Measurements from ENCODE around the gene GCNT1.

GCNT1 gene

GRCh38 chr9:76423216-76424177, 35.5 kb upstream of the GCNT1 start:
- H4K20me1 ChIP-seq (ENCODE audit: insufficient read depth, low read length), result no peaks in the 10 kb centered on the region
- no peak overlapping the region for H3K4me3 ChIP-seq (ENCODE audit: low read length)
- no peaks in the 10 kb centered on the region for H3K79me2 ChIP-seq (ENCODE audit: low read length)
- no peaks in the 10 kb centered on the region for H3K27me3 ChIP-seq (ENCODE audit: low read depth, low read length)
- no peak overlapping the region for H2AFZ ChIP-seq (ENCODE audit: low read depth, low read length)
- H3K4me1 ChIP-seq (ENCODE audit: low read length), result no peaks in the 10 kb centered on the region
- no peaks in the 10 kb centered on the region for H3K9me3 ChIP-seq (ENCODE audit: insufficient read depth, low read length)
- TF ChIP-seq, protein P1, sequence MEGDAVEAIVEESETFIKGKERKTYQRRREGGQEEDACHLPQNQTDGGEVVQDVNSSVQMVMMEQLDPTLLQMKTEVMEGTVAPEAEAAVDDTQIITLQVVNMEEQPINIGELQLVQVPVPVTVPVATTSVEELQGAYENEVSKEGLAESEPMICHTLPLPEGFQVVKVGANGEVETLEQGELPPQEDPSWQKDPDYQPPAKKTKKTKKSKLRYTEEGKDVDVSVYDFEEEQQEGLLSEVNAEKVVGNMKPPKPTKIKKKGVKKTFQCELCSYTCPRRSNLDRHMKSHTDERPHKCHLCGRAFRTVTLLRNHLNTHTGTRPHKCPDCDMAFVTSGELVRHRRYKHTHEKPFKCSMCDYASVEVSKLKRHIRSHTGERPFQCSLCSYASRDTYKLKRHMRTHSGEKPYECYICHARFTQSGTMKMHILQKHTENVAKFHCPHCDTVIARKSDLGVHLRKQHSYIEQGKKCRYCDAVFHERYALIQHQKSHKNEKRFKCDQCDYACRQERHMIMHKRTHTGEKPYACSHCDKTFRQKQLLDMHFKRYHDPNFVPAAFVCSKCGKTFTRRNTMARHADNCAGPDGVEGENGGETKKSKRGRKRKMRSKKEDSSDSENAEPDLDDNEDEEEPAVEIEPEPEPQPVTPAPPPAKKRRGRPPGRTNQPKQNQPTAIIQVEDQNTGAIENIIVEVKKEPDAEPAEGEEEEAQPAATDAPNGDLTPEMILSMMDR (IDR thresholded peaks at IDR 0.05; ENCODE audit: low read depth, low read length), result no peak
- TF ChIP-seq EZH2phosphoT487 (IDR thresholded peaks at IDR 0.05; ENCODE audit: low read depth), result no peak
- H3K9ac ChIP-seq (ENCODE audit: low read length), result no peak overlapping the region
- H3K36me3 ChIP-seq (replicated peaks; ENCODE audit: low read depth, low read length), result no peaks in the 10 kb centered on the region
- H3K4me2 ChIP-seq (ENCODE audit: low read length), result no peak overlapping the region
- no peak overlapping the region for H3K27ac ChIP-seq (ENCODE audit: low read length)

GRCh38 chr9:76424491-76424890, 34.5 kb upstream of the GCNT1 start:
- Histone ChIP-seq H3K9me3 (ENCODE audit: insufficient read depth, low read length) (no peaks in the 10 kb centered on the region), H3K4me2 (ENCODE audit: low read length) (no peak overlapping the region), H3K27ac (ENCODE audit: low read length) (no peak overlapping the region), H3K36me3 (replicated peaks; ENCODE audit: low read depth, low read length) (no peaks in the 10 kb centered on the region), H2AFZ (ENCODE audit: low read depth, low read length) (no peak overlapping the region), H3K27me3 (ENCODE audit: low read depth, low read length) (peaks cover 2% of the 10 kb centered on the region; the same call in 1 of the 2 replicates), H3K4me1 (ENCODE audit: low read length) (no peaks in the 10 kb centered on the region), H4K20me1 (ENCODE audit: insufficient read depth, low read length) (no peaks in the 10 kb centered on the region), H3K79me2 (ENCODE audit: low read length) (no peaks in the 10 kb centered on the region), H3K4me3 (ENCODE audit: low read length) (no peak overlapping the region), H3K9ac (ENCODE audit: low read length) (no peak overlapping the region)
- TF ChIP-seq, protein P1 (IDR thresholded peaks at IDR 0.05; ENCODE audit: low read depth, low read length), result no peak
- TF ChIP-seq EZH2phosphoT487 (IDR thresholded peaks at IDR 0.05; ENCODE audit: low read depth), result no peak

DNA sequence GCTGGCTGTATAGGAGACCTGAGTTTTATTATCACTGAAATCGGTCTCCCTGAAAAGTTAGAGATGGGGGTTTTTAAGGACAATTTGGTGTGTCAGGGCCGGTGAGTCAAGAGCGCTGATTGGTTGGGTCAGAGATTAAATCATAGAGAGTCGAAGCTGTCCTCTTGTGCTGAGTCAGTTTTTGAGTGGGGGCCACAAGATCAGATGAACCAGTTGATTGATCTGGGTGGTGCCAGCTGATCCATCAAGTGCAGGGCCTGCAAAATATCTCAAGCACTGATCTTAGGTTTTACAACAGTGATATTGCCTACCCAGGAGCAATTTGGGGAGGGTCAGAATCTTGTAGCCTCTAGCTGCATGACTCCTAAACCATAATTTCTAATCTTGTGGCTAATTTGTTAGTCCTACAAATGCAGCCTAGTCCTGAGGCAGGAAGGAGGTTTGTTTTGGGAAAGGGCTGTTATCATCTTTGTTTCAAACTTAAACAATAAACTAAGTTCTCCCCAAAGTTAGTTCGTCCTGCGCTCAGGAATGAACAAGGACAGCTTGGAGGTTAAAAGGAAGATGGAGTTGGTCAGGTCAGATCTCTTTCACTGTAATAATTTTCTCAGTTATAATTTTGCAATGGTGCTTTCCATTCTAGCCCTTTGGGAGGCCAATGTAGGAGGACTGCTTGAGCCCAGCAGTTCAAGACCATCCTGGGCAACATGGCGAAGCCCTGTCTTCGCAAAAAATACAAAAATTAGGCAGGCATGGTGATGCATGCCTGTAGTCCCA, 33.1 kb upstream of the GCNT1 start:
- H3K4me1 ChIP-seq (ENCODE audit: low read length), result no peaks in the 10 kb centered on the region
- H3K9me3 ChIP-seq (ENCODE audit: insufficient read depth, low read length), result no peaks in the 10 kb centered on the region
- H2AFZ ChIP-seq (ENCODE audit: low read depth, low read length), result no peak overlapping the region
- H3K9ac ChIP-seq (ENCODE audit: low read length), result no peak overlapping the region
- no peak overlapping the region for H3K4me3 ChIP-seq (ENCODE audit: low read length)
- H3K27me3 ChIP-seq (ENCODE audit: low read depth, low read length), result peaks cover 2% of the 10 kb centered on the region; the same call in 1 of the 2 replicates
- H4K20me1 ChIP-seq (ENCODE audit: insufficient read depth, low read length), result no peaks in the 10 kb centered on the region
- no peaks in the 10 kb centered on the region for H3K36me3 ChIP-seq (replicated peaks; ENCODE audit: low read depth, low read length)
- no peak for TF ChIP-seq EZH2phosphoT487 (IDR thresholded peaks at IDR 0.05; ENCODE audit: low read depth)
- TF ChIP-seq, protein P1 (IDR thresholded peaks at IDR 0.05; ENCODE audit: low read depth, low read length), result no peak
- no peaks in the 10 kb centered on the region for H3K79me2 ChIP-seq (ENCODE audit: low read length)
- H3K27ac ChIP-seq (ENCODE audit: low read length), result no peak overlapping the region
- no peak overlapping the region for H3K4me2 ChIP-seq (ENCODE audit: low read length)

Data from OCI-LY3 (cell line).